NOMO-1 treated with DMSO at 0.1 percent for 48 hours (cell line): ENCODE data around the gene MASP1.
"Not testable (repeated sequence)": the region's sequence is repeated elsewhere in the genome, so short reads cannot be mapped to it uniquely, and the experiment has no call there.

Experiments
- DNase-seq: peaks from one replicate; lab custom pipeline; 2025; ENCODE audit not compliant: unreplicated experiment; lab: John Stamatoyannopoulos, UW

The MASP1 gene

DNA sequence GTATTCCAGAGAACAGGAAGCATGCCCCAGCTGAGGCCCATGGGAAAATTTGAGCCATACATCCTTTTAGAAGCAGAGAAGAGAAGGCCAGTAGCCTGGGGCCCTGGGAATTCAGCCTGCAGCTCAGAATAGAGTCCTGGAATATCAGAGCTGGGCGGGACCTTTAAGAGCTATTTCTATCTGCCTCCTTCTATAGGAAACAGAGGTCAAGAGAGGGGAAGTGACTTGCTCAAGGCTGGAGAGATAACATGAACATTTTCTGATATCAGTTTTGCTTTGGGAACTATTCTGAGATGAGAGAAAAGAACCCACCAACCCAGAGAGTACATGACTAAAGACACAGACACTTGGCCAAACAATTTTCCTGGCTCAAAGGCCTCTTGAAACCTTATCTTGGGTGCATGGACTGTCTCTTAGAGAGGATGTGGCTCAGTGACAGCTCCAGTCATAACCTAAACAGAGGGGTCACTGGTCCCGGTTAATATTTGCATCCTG, 26.0 kb downstream of the MASP1 start:
- DNase-seq: no peak

DNA sequence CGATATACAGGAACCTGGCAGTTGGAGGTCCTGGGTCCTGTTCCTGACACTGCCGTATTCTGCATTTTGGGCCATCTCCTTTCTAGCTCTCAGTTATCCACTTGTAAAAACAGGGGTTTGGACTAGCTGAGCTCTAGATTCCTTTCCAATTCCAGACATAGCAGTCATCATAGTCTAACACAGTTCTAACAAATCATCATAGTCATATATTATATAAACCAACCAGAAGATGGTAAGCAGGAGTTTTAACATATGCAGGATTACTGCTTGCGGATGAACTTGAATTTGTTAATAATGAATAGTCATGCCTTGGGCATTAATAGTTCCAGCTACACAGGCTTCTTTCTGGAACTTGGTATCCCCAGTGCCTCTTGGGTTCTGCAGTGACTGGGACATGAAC, 26.6 kb downstream of the MASP1 start:
- no peak for DNase-seq

DNA sequence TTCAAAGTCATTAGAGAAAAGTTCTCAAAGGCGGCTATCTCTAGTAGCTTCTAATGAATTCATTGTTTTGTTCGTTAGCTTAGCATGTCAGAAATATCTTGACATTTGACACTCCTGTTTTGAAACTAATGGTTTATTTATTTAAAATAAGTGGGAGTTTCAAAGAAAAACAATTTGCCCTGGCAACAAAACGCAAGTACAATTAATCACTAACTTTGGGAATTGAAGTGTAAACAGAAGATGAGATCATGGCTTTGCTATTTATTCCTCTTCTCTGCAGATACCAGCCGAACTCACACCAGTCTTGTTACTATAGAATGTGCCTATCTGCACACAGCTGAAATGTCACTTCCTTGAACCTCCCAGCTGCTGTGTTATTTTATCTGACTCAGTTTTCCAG, 27.5 kb downstream of the MASP1 start:
- DNase-seq: no peak

DNA sequence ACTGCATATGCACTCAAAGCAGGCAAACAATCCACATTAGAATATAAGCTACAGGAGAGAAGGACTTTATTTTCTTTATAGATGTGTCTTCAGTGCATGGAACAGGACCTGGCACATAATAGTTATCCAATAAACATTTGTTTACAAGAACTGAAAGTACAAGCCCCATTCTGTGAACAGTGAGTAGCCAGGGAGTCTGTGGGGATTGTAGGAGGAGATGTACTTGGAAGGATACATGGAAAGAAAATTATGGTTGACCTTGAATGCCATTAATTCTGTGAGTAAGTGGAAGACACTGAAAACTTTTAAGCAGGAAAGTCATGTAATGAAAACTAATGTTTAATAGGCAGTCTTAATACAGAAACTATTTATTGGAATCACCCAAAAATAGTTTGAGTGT, 28.3 kb downstream of the MASP1 start:
- DNase-seq: no peak

GRCh38 chr3:187262360-187262759, 29.2 kb downstream of the MASP1 start:
- DNase-seq: no peak

- no peak for DNase-seq
Observed at GRCh38 chr3:187261541-187261969, 30.0 kb downstream of the MASP1 start.

DNA sequence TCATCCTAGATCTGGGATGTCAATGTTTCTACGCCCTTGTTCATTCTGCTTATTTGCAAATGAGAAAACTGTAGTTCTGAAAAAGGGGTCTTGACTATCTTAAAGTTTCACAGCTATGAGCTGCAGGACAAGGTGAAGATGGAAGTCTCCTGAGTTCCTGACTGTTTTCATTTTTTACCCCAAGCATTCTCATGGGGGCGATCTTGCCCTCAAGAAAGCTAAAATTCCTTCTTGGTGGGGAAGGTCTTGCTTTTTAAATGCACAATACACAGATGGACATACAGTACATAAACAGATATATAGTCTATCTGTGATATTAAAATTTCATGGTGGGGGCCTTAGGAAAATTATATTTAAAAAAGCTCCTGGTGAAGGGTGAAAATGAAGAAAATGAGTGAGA, 32.4 kb downstream of the MASP1 start:
- DNase-seq: no peak

DNA sequence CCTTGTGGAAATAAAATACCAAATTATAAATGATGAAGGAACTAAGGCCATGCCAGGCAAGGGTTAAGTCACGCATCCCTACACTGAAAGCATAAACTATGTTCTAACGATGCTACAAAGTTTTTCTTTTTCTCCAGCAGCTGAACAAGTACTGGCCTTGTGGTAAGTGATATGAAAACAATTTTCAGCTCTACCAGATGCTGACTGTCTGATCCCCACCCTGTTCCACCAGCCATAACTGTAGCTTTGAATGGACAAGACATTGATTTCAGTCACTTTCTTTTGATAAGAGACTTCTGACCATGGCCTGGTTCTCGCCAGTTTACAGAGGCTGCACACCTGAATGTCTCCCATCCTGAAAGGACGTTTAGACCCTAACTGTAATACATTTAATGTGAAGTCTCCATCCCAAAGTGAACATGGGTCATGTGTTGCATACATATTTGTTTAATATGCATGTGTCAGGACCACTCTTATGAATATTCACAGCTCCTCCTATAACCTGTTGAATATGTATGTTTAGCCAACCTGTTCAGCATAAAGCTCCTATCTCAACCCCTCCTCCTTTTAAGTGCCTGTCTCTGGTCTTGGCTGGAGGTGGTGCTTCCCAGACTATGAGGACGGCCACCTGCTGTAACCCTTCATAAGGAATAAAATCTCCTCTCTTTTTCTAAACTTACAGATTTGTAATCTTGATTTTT, 33.4 kb downstream of the MASP1 start:
- DNase-seq: no peak

- DNase-seq: no peak
Observed at GRCh38 chr3:187257471-187257870, 34.1 kb downstream of the MASP1 start.

GRCh38 chr3:187256051-187256616, 35.4 kb downstream of the MASP1 start:
- DNase-seq: no peak

DNA sequence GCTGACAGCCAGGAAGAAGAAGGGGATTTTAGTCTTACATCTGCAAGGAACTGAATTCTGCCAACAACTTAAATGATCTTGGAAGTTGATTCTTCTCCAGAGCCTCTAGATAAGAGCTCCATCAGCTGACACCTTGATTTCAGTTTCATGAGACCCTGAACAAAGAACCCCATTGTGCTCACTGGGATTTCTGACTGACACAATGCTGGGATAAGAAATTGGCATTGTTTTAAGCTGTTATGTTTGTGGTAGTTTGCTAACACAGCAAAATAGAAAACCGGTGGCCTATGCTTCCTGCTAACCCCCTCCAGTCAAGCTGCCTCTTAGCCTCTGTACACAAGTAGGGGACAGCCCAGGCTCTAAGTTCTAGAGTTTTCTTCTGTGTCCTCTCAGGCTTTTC, 36.2 kb downstream of the MASP1 start:
- DNase-seq: no peak

GRCh38 chr3:187252311-187252710, 39.2 kb downstream of the MASP1 start:
- no peak for DNase-seq

- DNase-seq: no peak
Observed at GRCh38 chr3:187251599-187251998, 39.9 kb downstream of the MASP1 start.

DNA sequence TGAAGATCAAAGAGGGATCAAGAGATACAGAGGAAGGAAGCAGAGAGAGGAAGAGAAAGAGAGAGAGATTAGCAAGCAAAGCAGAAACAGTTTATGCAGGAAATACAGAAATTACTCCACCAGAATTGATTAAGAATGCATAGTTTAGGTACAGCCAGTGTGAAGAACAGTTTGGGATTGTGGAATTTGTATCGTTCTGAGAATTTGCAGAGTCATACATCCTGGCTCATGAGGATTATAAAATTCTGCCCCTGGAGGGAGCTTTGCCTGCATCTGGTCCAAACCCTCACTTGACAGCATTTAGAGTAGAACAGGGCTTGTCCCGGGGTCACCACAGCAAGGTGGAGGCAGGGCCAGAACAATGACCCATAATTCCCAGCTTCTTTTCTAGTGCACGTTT, 44.1 kb downstream of the MASP1 start:
- DNase-seq: no peak

DNA sequence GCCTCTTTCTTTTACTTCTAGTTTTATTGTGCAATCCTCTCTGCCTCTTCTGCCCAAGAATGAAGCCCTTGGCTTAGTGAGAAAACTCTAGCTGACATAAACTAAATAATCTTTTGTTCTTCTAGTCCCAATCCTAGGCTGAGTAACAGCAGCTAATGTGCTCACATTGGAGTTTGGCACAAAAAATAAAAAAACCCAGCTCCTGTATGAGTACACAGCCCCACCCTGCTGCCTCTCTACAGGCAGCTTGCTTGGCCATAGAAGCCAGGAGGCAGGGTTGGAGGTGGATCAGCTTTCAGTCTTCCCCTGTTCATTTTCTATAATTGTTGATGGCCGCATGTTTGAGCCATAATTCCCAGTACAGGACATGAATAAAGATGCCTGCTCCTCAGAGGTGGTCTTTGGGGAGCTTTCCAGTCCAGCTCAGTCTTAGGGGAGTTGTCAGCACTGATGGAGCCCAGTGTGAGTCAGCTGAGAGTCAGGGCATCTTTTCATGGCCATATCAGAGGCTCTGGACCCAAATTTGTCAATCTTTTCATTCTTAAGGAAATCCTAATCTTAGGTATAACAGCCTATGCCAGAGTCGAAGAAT, 47.5 kb downstream of the MASP1 start:
- no peak for DNase-seq

DNA sequence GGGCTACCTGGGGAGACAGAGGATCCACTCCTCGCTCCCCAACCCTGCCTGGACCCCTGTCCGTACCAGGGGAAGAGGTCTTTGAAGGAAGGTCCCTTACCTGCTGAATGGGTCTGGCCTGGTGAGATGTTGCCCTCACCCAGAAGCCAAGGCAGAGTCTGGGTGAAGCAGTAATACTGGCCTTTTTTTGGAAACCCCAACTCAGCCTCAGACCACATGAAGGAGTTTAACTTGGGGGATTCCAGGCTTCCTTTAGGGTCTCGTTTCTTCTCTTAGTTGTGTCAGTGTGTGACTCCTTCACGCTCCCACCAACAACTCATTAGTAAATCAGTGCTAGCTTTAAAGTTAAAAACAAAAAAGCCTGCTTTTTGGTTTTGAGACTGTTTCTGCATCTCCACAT, 48.6 kb downstream of the MASP1 start:
- DNase-seq: no peak

- DNase-seq: no peak
Observed at GRCh38 chr3:187242435-187242834, 49.1 kb downstream of the MASP1 start.

DNA sequence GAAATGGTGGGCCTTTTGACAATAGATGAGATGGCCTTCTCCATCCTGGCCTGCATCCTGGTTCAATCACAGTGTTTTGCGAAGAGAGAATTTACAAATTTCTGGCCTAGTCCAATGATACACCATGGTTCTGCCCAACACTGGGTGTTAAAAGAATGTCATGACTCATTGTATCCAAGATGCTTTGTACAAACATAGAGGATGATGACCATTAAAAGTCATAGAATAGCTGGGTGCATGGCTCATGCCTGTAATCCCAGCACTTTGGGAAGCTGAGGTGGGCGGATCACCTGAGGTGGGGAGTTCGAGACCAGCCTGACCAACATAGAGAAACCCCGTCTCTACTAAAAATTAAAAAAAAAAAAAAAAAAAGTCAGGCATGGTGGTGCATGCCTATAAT, 52.7 kb downstream of the MASP1 start:
- DNase-seq: not testable (repeated sequence)

DNA sequence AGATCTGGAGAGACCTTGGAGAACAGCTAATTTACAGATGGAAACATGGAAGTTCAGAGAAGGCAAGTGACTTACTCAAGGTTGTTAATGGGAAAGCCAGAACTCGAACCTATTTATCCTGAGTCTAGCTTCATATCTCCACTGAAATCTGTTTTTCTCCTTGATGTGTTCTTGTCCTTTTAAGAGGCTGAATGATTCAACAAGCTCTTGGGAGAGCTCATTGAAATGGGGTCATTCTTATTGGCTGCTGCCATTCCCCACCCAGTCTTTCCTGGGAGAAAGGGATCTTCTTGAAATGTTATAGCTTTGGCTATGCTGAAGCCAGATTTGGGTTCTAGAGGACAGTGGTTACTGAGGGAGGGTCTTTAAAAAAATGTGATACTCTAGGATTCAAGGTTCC, 53.3 kb downstream of the MASP1 start:
- no peak for DNase-seq

DNA sequence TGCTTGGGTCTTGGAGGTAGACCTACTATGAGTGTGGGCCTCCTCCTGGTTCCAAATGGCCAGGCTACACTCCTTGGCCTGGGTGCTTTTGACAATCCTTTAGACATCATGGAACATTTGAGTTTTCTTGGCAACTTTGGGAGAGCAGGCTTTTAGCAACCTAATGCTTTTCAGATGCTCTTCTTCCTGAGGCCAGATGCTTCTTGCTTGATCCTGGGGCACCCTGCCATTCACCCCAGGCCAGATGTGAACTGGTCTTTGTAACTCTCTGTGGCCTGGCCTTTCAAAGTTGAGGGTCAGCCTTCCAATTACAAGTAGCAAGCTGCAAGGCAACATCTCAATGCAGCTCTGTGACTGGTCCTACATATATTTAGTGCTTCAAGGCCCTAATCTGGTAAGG, 53.8 kb downstream of the MASP1 start:
- no peak for DNase-seq

GRCh38 chr3:187236962-187237361, 54.6 kb downstream of the MASP1 start:
- no peak for DNase-seq

- DNase-seq: no peak
Observed at GRCh38 chr3:187230011-187230410, 61.5 kb downstream of the MASP1 start.

DNA sequence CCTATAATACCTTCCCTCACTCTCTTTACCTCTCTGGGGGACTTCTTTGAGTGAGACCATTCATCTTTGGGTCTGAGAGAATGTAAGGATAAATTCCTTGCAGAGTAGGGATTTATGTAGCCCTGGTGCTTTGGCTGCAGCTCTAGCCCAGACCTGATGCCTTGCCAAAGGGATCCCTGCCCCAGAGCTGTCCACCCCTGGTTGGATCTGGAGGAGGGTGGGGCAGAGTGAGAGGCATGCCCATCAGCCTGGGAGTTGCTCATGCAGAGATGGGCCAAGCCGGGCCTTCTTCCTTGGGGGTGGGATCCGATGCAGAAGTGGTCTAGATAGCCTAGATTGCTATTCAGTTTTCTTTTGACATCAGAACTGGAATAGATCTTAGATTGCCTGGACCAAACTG, 62.8 kb downstream of the MASP1 start:
- DNase-seq: no peak
